ENCODE data around the gene KRT1. TPM values are rescaled to one million over a fixed set of nuclear protein-coding genes. Genes with fewer than 3 reads are reported as not detected.

The KRT1 gene
- total RNA-seq, 2 experiments from 2014 or later, result not detected

GRCh38 chr12:52628111-52628507, 52.1 kb downstream of the KRT1 start:
- ChIA-PET POLR2A (no interaction called here), CTCF (no interaction called here)
- no peak for DNase-seq
- H3K9me3 Mint-ChIP-seq, result no peaks in the 10 kb centered on the region
- H3K27me3 Mint-ChIP-seq, result no peaks in the 10 kb centered on the region
- intact Hi-C loops (cut with micrococcal nuclease), result no loop called here
- no peaks in the 10 kb centered on the region for H3K36me3 Mint-ChIP-seq
- no peak overlapping the region for H3K4me3 Mint-ChIP-seq
- no peak overlapping the region for H3K27ac Mint-ChIP-seq
- peaks cover 18% of the 10 kb centered on the region for H3K4me1 Mint-ChIP-seq (ENCODE audit: low read depth)

GRCh38 chr12:52627395-52628110, 52.7 kb downstream of the KRT1 start:
- no peaks in the 10 kb centered on the region for H3K27me3 Mint-ChIP-seq
- no peak overlapping the region for H3K27ac Mint-ChIP-seq
- peaks cover 17% of the 10 kb centered on the region for H3K4me1 Mint-ChIP-seq (ENCODE audit: low read depth)
- no peak for DNase-seq
- CTCF ChIA-PET, result no interaction called here
- POLR2A ChIA-PET, result no interaction called here
- H3K36me3 Mint-ChIP-seq, result no peaks in the 10 kb centered on the region
- H3K4me3 Mint-ChIP-seq, result no peak overlapping the region
- intact Hi-C loops (cut with micrococcal nuclease), result no loop called here
- H3K9me3 Mint-ChIP-seq, result no peaks in the 10 kb centered on the region

Other genes with a start within 250 kb of the KRT1 start
- gene KRT75, start 246.0 kb downstream of the KRT1 start, total RNA-seq, result not detected
- gene KRT6B, start 228.3 kb downstream of the KRT1 start, total RNA-seq, result not detected
- gene KRT6C, start 206.6 kb downstream of the KRT1 start, total RNA-seq, result not detected
- gene KRT6A, start 187.2 kb downstream of the KRT1 start, total RNA-seq, result not detected
- gene KRT5, start 160.0 kb downstream of the KRT1 start, total RNA-seq, result not detected
- not detected for gene KRT71, start 127.3 kb downstream of the KRT1 start, total RNA-seq
- not detected for gene KRT74, start 106.6 kb downstream of the KRT1 start, total RNA-seq
- gene KRT72, start 78.9 kb downstream of the KRT1 start, total RNA-seq, result under 1 TPM in 1 of 2 experiments, not detected in 1; 0.17 TPM
- under 1 TPM in 1 of 2 experiments, not detected in 1; 0.19 TPM for gene KRT73, start 61.8 kb downstream of the KRT1 start, total RNA-seq
- not detected for gene KRT2, start 28.2 kb downstream of the KRT1 start, total RNA-seq
- gene KRT77, start 23.1 kb upstream of the KRT1 start, total RNA-seq, result not detected
- not detected for gene KRT76, start 96.9 kb upstream of the KRT1 start, total RNA-seq
- gene KRT3, start 115.7 kb upstream of the KRT1 start, total RNA-seq, result not detected
- not detected for gene KRT4, start 133.7 kb upstream of the KRT1 start, total RNA-seq
- not detected for gene KRT79, start 153.9 kb upstream of the KRT1 start, total RNA-seq
- gene KRT78, start 168.6 kb upstream of the KRT1 start, total RNA-seq, result not detected
- gene KRT8, start 224.7 kb upstream of the KRT1 start, total RNA-seq, result under 1 TPM; 0.51 to 0.67 TPM

Data from activated CD4-positive, alpha-beta memory T cell treated with anti-CD3 and anti-CD28 coated beads for 36 hours (primary cell).